Endodermal cell (in vitro differentiated cells): ENCODE measurements around the gene JAKMIP1. TPM values are rescaled to one million over a fixed set of nuclear protein-coding genes. Genes with fewer than 3 reads are reported as not detected.

Source experiments
- DNase-seq: peaks from one replicate; pipeline ENCODE4 v3.0.0-alpha.2; 2017
- H3K27ac ChIP-seq: 2 replicates; pipeline ENCODE4 v1.5.1; 2013; ENCODE audit warnings: mild to moderate bottlenecking, low read depth, low read length, moderate library complexity
- H3K27me3 ChIP-seq: 2 replicates; pipeline ENCODE4 v1.6.1; 2013; ENCODE audit warnings: mild to moderate bottlenecking, low read length, moderate library complexity; ENCODE audit not compliant: insufficient read depth, control insufficient read depth, poor library complexity, severe bottlenecking
- H3K36me3 ChIP-seq: 2 replicates; pipeline ENCODE4 v1.7.0; 2013; ENCODE audit warnings: mild to moderate bottlenecking, low read length, moderate library complexity; ENCODE audit not compliant: control insufficient read depth, insufficient read depth
- H3K4me1 ChIP-seq: one replicate; pipeline ENCODE4 v1.7.0; 2013; ENCODE audit warnings: low read length; ENCODE audit not compliant: control insufficient read depth, insufficient read depth
- H3K4me3 ChIP-seq: 2 replicates; pipeline ENCODE4 v1.5.1; 2013; ENCODE audit warnings: mild to moderate bottlenecking, low read length, moderate library complexity
- H3K9ac ChIP-seq: 2 replicates; pipeline ENCODE4 v1.6.1; 2013; ENCODE audit warnings: mild to moderate bottlenecking, low read length, moderate library complexity; ENCODE audit not compliant: poor library complexity, severe bottlenecking; ENCODE audit errors: extremely low read depth
- H3K9me3 ChIP-seq: 2 replicates; pipeline ENCODE4 v1.6.1; 2013; ENCODE audit warnings: mild to moderate bottlenecking, low read length, moderate library complexity; ENCODE audit not compliant: control insufficient read depth
- H3K27ac Mint-ChIP-seq: 2 replicates; pipeline ENCODE4 v1.8.0; 2020; ENCODE audit warnings: mixed read lengths
- H3K27me3 Mint-ChIP-seq: 2 replicates; pipeline ENCODE4 v1.8.0; 2021; ENCODE audit warnings: mild to moderate bottlenecking, mixed read lengths; ENCODE audit not compliant: insufficient read depth
- H3K36me3 Mint-ChIP-seq: 2 replicates; pipeline ENCODE4 v1.8.0; 2020; ENCODE audit warnings: low read depth, mixed read lengths
- H3K4me1 Mint-ChIP-seq: 2 replicates; pipeline ENCODE4 v1.8.0; 2020; ENCODE audit warnings: mixed read lengths
- H3K4me3 Mint-ChIP-seq: 2 replicates; pipeline ENCODE4 v1.8.0; 2020; ENCODE audit warnings: mild to moderate bottlenecking, moderate library complexity, mixed read lengths
- H3K9me3 Mint-ChIP-seq: 2 replicates; pipeline ENCODE4 v1.8.0; 2020; ENCODE audit warnings: mild to moderate bottlenecking, mixed read lengths
- WGBS, 2 experiments: methylation state at CpG; one replicate each; pipeline versions ENCODE4 v1.1.5 to v1.1.7; 2013; ENCODE audit warnings: missing lambda C conversion rate in 2 of 2, mixed read lengths in 1 of 2; ENCODE audit not compliant: insufficient coverage in 1 of 2, insufficient read length in 1 of 2; 5-methylcytosine and 5-hydroxymethylcytosine counted together
- total RNA-seq, 2 donors: library from RNA; stranded (reverse); fragmentation: NEBNext Ultra II Directional in 1 of 2; extraction: Animal tissue kit (Norgen Biotek cat#: 25700) in 1 of 2; gene quantifications; 2 replicates in 1 of 2; 3 replicates in 1 of 2; pipeline ENCODE4 v1.2.1, GENCODE V29; 2021
- TF ChIP-seq, protein P1 (sequence below): fragments of 200-600 bp; sonication (generic); conservative IDR thresholded peaks from 2 replicates; pipeline ENCODE4 v1.5.0; 2021; ENCODE audit warnings: antibody characterized with exemption, mild to moderate bottlenecking

Gene JAKMIP1
- total RNA-seq, 2 donors from 2014 or later = 10.4 to 11.2 TPM

DNA sequence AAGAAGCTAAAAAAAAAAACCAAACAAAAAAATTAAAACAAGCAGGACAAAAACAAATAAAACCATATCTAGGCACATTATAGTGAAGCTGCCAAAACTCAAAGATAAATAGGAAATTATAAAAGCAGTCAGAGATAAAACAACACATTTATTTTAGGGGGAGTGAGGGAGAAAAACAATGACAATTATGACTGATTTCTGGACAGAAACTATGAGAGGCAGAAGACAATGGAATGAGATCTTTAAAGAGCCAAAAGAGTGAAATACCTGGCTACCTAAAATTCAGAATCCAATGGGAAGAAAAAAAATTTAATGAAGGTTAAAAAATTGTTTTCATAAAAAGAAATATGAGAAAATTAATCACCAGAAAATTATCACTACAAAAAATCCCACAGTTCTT lies 215.5 kb downstream of the JAKMIP1 start:
- Histone ChIP-seq H3K9me3 (peaks cover 20% of the 10 kb centered on the region), H3K36me3 (no peaks in the 10 kb centered on the region), H3K27me3 (no peaks in the 10 kb centered on the region), H3K9ac (no peak overlapping the region), H3K4me3 (no peak overlapping the region), H3K4me1 (no peaks in the 10 kb centered on the region), H3K27ac (no peak overlapping the region)
- Mint-ChIP-seq H3K9me3 (peaks cover 20% of the 10 kb centered on the region), H3K4me1 (no peaks in the 10 kb centered on the region), H3K27ac (no peak overlapping the region), H3K27me3 (peaks cover 15% of the 10 kb centered on the region), H3K36me3 (no peaks in the 10 kb centered on the region), H3K4me3 (no peak overlapping the region)
- no peak for DNase-seq
- TF ChIP-seq, protein P1, sequence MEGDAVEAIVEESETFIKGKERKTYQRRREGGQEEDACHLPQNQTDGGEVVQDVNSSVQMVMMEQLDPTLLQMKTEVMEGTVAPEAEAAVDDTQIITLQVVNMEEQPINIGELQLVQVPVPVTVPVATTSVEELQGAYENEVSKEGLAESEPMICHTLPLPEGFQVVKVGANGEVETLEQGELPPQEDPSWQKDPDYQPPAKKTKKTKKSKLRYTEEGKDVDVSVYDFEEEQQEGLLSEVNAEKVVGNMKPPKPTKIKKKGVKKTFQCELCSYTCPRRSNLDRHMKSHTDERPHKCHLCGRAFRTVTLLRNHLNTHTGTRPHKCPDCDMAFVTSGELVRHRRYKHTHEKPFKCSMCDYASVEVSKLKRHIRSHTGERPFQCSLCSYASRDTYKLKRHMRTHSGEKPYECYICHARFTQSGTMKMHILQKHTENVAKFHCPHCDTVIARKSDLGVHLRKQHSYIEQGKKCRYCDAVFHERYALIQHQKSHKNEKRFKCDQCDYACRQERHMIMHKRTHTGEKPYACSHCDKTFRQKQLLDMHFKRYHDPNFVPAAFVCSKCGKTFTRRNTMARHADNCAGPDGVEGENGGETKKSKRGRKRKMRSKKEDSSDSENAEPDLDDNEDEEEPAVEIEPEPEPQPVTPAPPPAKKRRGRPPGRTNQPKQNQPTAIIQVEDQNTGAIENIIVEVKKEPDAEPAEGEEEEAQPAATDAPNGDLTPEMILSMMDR = no peak

DNA sequence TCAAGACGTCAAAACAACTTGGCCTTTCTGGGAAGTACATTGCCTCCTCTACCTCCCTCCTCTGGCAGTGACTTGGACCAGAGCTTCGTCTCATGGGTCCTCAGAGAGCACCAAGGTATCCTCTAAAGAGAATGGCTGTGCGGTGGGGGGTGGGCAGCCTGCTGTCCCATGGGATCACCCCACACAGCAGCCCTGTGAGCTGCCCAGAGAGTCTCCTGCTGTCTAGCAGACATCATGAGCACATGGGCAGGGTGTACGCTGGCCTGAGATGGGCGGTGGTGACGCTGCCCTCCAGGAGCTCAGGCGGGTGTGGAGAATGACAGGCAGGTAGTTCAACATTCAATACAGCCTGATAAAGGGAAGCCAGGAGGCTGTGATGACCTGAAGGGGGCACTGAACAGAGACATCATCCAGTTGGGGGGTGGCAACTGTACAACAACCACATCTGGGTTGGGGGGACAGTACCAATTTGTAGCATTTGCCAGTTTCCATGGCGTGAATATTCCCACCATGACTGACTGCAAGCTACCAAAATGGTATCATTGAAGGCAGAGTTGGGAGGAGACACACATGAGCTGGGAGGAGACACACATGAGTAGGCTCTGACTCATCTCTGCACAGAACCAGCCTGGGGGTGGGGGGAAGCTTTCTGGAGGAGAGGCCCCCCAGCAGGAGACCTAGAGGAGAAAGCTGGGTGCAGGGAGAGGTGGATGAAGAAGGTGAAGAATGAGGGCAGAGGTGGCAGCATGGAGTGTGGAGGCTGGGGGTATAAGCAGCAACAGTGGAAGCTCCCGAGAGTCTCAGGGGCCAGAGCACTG lies 218.0 kb downstream of the JAKMIP1 start:
- H3K27me3 Mint-ChIP-seq = peaks cover 8% of the 10 kb centered on the region
- WGBS, 2 experiments = 86 to 91% methylated on average over 3 to 9 of the region's 9 CpGs
- no peak overlapping the region for H3K27ac Mint-ChIP-seq
- H3K36me3 Mint-ChIP-seq = no peaks in the 10 kb centered on the region
- Histone ChIP-seq H3K27me3 (no peaks in the 10 kb centered on the region), H3K4me3 (no peak overlapping the region), H3K36me3 (no peaks in the 10 kb centered on the region), H3K9me3 (peaks cover 20% of the 10 kb centered on the region), H3K27ac (no peak overlapping the region), H3K9ac (no peak overlapping the region), H3K4me1 (no peaks in the 10 kb centered on the region)
- TF ChIP-seq, protein P1 = no peak
- no peaks in the 10 kb centered on the region for H3K4me1 Mint-ChIP-seq
- peaks cover 20% of the 10 kb centered on the region for H3K9me3 Mint-ChIP-seq
- DNase-seq = peak; percentile 26
- H3K4me3 Mint-ChIP-seq = no peak overlapping the region

DNA sequence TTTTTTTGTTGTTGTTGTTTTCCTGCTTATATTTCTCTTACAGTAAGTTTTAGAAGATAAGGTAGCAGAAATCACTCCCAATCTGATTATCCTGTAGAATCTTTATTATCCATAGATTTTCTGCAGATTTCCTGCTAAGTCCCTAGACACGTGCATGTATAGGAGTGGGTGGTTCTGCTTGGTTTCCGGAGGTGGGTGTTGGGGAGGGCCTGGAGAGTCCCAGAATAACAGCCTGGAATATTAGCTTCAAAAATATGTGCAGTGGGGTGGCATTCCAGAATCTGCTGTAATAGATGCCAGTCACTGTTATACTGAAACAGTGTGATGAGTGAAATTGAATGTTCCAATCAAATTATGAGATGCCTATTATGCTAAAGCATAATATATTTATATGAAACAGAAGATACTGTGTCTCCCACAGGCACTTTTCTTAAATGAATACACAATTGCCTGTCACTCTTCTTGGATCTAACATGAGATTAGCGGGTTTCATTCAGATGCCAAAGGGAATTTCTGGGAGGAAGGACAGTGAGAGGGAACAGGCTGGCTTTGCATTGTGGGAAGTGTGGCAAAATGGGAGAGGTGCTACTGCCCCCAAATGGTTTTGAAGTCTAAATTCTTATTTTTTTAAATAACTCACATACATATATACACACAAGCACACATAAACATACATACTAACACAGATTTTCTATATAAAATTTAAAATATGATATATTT lies 219.8 kb downstream of the JAKMIP1 start:
- Histone ChIP-seq H3K27me3 (no peaks in the 10 kb centered on the region), H3K9me3 (peaks cover 20% of the 10 kb centered on the region), H3K27ac (no peak overlapping the region), H3K4me1 (no peaks in the 10 kb centered on the region), H3K4me3 (no peak overlapping the region), H3K9ac (no peak overlapping the region), H3K36me3 (no peaks in the 10 kb centered on the region)
- Mint-ChIP-seq H3K4me1 (no peaks in the 10 kb centered on the region), H3K27ac (no peak overlapping the region), H3K4me3 (no peak overlapping the region), H3K9me3 (peaks cover 20% of the 10 kb centered on the region), H3K27me3 (peaks cover 8% of the 10 kb centered on the region), H3K36me3 (no peaks in the 10 kb centered on the region)
- 82 to 93% methylated on average over 2 to 3 of the region's 3 CpGs for WGBS, 2 experiments
- DNase-seq = peak; percentile 44
- TF ChIP-seq, protein P1 = peak; percentile 24
